Activated CD4-positive, alpha-beta T cell treated with anti-CD3 and anti-CD28 coated beads, Interleukin-2, amount 10 ng/mL, durations not matched to agents 24 days and 14 days (primary cell): ENCODE measurements around the gene ZFAND5. TPM values are rescaled to one million over a fixed set of nuclear protein-coding genes. Genes with fewer than 3 reads are reported as not detected.

Experiments used
- DNase-seq: peaks from one replicate; pipeline ENCODE4 v3.0.0; 2022
- H3K27ac Mint-ChIP-seq: one replicate; pipeline ENCODE4 v1.8.0; 2022; ENCODE audit warnings: mild to moderate bottlenecking, mixed read lengths
- H3K27me3 Mint-ChIP-seq: one replicate; pipeline ENCODE4 v1.8.0; 2022; ENCODE audit warnings: mixed read lengths
- H3K36me3 Mint-ChIP-seq: one replicate; pipeline ENCODE4 v1.8.0; 2022; ENCODE audit warnings: low read depth, mild to moderate bottlenecking, mixed read lengths
- H3K4me1 Mint-ChIP-seq: one replicate; pipeline ENCODE4 v1.8.0; 2021; ENCODE audit warnings: mixed read lengths
- H3K4me3 Mint-ChIP-seq: one replicate; pipeline ENCODE4 v1.8.0; 2022; ENCODE audit warnings: mild to moderate bottlenecking, moderate library complexity, mixed read lengths
- H3K9me3 Mint-ChIP-seq: one replicate; pipeline ENCODE4 v1.8.0; 2021; ENCODE audit warnings: mixed read lengths
- intact Hi-C: fragments of 100-400 bp; cut with micrococcal nuclease; formaldehyde crosslinking; loops from one replicate; pipeline ENCODE4 v1.15.1; 2023
- total RNA-seq: library from RNA; stranded (reverse); gene quantifications from 2 replicates; pipeline ENCODE4 v1.2.3, GENCODE V29; 2022

Gene ZFAND5, protein sequence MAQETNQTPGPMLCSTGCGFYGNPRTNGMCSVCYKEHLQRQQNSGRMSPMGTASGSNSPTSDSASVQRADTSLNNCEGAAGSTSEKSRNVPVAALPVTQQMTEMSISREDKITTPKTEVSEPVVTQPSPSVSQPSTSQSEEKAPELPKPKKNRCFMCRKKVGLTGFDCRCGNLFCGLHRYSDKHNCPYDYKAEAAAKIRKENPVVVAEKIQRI
- total RNA-seq = 115 and 121 TPM in 2 replicates

DNA sequence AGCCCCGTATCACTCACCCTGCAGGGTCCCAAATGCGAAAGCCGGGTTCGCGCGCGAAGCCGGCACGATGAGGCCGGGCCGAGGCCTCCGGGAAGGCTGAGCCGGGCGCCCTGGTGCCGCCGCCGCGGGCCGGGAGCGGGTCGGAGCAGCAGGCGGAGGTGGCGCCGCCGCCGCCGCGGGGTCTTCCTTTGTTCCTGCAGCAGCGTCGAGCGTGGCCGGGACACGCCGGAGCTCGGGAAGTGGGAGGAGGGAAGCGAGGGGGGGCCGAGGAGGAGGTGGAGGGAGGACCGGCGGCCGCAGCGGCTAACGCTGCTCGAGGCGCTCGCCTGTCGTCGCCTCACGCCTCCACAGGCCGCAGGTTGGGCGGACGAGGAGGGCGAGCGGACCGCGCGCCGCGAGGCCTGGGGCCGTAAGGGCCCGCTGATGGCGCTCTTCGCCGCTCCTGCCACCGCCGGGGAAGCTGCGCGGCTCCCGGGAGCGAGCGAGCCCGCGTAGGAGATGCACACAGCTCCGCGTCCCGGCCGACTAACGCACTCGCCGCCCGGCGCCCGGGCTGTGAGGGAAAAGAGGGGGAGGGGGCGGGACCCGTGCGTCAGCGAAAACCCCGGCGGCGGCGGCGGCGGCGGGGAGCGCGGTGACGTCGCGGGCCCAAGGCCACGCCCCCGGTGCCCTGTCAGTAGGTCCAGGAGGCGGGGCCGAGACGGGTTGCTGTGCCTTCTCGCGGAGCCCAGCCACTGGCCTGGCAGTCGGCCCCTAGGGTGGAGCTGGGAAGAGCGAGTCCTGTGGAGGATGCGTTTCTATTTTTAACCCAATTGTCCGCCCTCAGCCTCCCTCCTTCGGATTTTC, at the start of gene ZFAND5:
Gene ZFAND5, minus strand, starts transcription at position 530 of the 846 bp plus-strand sequence. CDS start 4,430 bp downstream, outside the sequence.
- peaks cover 32% of the 10 kb centered on the region for H3K4me1 Mint-ChIP-seq
- peaks cover 26% of the 10 kb centered on the region for H3K36me3 Mint-ChIP-seq
- no peaks in the 10 kb centered on the region for H3K9me3 Mint-ChIP-seq
- peak; percentile 97 for DNase-seq
- H3K27me3 Mint-ChIP-seq = no peaks in the 10 kb centered on the region
- intact Hi-C loops = loop anchor here (1.0 to 10.0 kb wide), 10 partner anchors 23 to 1950 kb away; partner anchors contain the start of genes ABHD17B, ANXA1, C9orf85 and CEMIP2
- peak within 1 kb of the TSS; percentile 96 for H3K27ac Mint-ChIP-seq
- peak within 1 kb of the TSS; percentile 91 for H3K4me3 Mint-ChIP-seq

- intact Hi-C loops = no loop called here
- peak; percentile 32 for DNase-seq
- Mint-ChIP-seq H3K27ac (no peak overlapping the region), H3K9me3 (no peaks in the 10 kb centered on the region), H3K4me3 (no peak overlapping the region), H3K36me3 (no peaks in the 10 kb centered on the region), H3K27me3 (no peaks in the 10 kb centered on the region), H3K4me1 (no peaks in the 10 kb centered on the region)
Observed at GRCh38 chr9:72412483-72413040, 47.6 kb upstream of the ZFAND5 start.

- H3K27me3 Mint-ChIP-seq = peaks cover 1% of the 10 kb centered on the region
- no peaks in the 10 kb centered on the region for H3K4me1 Mint-ChIP-seq
- no peak for DNase-seq
- H3K27ac Mint-ChIP-seq = no peak overlapping the region
- no peaks in the 10 kb centered on the region for H3K36me3 Mint-ChIP-seq
- no peaks in the 10 kb centered on the region for H3K9me3 Mint-ChIP-seq
- no peak overlapping the region for H3K4me3 Mint-ChIP-seq
- intact Hi-C loops = no loop called here
Observed at GRCh38 chr9:72410214-72410613, 45.2 kb upstream of the ZFAND5 start.

DNA sequence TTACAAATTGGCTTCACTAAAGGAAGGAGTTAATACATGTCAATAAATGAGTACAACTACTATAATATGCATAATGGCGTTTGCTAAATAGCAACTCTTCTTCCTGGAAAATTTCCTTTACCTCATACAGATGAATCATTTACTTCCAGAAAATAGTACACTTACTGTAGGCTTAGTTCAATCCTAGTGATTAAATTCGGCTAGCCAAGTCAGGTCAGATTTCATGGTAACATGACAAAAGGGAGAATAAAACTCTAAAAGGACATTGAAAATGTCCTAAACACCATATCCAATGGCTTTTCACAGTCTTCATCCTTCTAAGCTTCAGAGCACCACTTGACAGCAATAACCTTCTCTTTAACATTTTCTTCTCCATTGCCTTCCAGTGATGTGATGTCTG, 42.1 kb upstream of the ZFAND5 start:
- Mint-ChIP-seq H3K4me1 (no peaks in the 10 kb centered on the region), H3K27me3 (peaks cover 3% of the 10 kb centered on the region), H3K36me3 (no peaks in the 10 kb centered on the region), H3K27ac (no peak overlapping the region), H3K9me3 (no peaks in the 10 kb centered on the region), H3K4me3 (no peak overlapping the region)
- DNase-seq = no peak
- intact Hi-C loops = no loop called here

- intact Hi-C loops = no loop called here
- no peaks in the 10 kb centered on the region for H3K4me1 Mint-ChIP-seq
Observed at GRCh38 chr9:72402744-72403143, 37.7 kb upstream of the ZFAND5 start.

GRCh38 chr9:72401396-72401795, 36.4 kb upstream of the ZFAND5 start:
- H3K36me3 Mint-ChIP-seq = no peaks in the 10 kb centered on the region

More at GRCh38 chr9:72402744-72403143, 37.7 kb upstream of the ZFAND5 start:
- no peaks in the 10 kb centered on the region for H3K9me3 Mint-ChIP-seq
- H3K27me3 Mint-ChIP-seq = peaks cover 4% of the 10 kb centered on the region
- H3K4me3 Mint-ChIP-seq = no peak overlapping the region
- no peak for DNase-seq
- no peak overlapping the region for H3K27ac Mint-ChIP-seq
- H3K36me3 Mint-ChIP-seq = no peaks in the 10 kb centered on the region

GRCh38 chr9:72400866-72401265, 35.9 kb upstream of the ZFAND5 start:
- intact Hi-C loops = no loop called here
- H3K36me3 Mint-ChIP-seq = no peaks in the 10 kb centered on the region
- DNase-seq = no peak
- H3K9me3 Mint-ChIP-seq = no peaks in the 10 kb centered on the region
- peaks cover 9% of the 10 kb centered on the region for H3K27me3 Mint-ChIP-seq
- H3K4me3 Mint-ChIP-seq = no peak overlapping the region
- no peak overlapping the region for H3K27ac Mint-ChIP-seq
- H3K4me1 Mint-ChIP-seq = no peaks in the 10 kb centered on the region

More at GRCh38 chr9:72401396-72401795, 36.4 kb upstream of the ZFAND5 start:
- Mint-ChIP-seq H3K27ac (no peak overlapping the region), H3K4me3 (no peak overlapping the region), H3K27me3 (peaks cover 6% of the 10 kb centered on the region), H3K9me3 (no peaks in the 10 kb centered on the region), H3K4me1 (no peaks in the 10 kb centered on the region)
- DNase-seq = no peak
- intact Hi-C loops = no loop called here

DNA sequence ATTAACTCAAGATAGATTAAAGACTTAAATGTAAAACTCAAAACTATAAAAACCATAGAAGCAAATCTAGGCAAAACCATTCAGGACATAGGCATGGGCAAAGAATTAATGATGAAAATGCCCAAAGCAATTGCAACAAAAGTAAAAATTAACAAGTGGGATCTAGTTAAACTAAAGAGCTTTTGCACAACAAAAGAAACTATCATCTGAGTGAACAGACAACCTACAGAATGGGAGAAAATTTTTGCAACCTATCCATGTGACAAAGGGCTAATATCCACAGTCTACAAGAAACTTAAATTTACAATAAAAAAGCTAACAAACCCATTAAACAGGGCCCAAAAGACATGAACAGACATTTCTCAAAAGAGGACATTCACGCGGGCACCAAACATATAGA, 34.4 kb upstream of the ZFAND5 start:
- DNase-seq = no peak
- Mint-ChIP-seq H3K4me3 (no peak overlapping the region), H3K27me3 (peaks cover 7% of the 10 kb centered on the region), H3K9me3 (no peaks in the 10 kb centered on the region), H3K4me1 (no peaks in the 10 kb centered on the region), H3K36me3 (no peaks in the 10 kb centered on the region), H3K27ac (no peak overlapping the region)
- intact Hi-C loops = no loop called here

DNA sequence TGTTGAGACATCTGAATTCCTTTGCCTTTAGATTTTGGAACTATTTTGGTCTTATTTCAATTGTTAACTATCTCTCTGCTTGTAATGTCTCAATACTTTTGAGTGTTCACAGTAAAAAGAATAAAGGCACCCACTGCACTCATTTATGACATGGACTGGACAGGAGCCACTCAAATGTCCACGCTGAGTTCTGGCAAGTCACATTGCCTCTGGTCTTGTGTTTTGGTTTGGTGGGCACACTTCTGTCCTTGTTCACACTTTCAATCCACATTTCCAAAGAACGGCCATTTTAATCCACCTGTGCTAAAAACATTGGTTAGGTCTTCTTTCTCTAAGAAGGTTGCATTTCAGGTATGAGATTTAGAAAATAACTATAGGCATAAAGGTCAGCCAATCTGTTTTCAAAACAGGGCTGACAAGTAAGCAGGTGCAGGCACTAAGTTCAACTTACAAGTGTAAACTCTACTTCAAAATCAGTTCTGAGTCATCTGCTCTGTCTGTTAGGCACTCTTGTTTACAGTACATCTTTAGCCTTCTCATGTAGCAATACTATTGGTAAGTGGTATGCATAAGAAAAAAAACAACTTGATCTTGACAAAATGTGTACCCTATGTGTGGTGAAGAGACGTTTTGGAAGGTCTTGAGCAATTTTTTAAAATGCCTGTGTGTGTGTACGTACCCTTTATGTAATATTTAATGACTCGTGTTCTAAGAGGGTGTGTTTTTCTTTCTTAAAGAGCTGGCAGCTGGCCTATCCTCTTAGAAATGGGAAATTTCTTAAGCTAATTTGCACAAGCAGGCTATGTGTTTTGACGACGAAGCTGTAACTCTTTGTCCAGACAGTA, 31.5 kb upstream of the ZFAND5 start:
- Mint-ChIP-seq H3K36me3 (no peaks in the 10 kb centered on the region), H3K27me3 (peaks cover 18% of the 10 kb centered on the region), H3K9me3 (peaks cover under 1% of the 10 kb centered on the region), H3K4me3 (no peak overlapping the region), H3K27ac (no peak overlapping the region), H3K4me1 (peaks cover under 1% of the 10 kb centered on the region)
- intact Hi-C loops = no loop called here
- no peak for DNase-seq

DNA sequence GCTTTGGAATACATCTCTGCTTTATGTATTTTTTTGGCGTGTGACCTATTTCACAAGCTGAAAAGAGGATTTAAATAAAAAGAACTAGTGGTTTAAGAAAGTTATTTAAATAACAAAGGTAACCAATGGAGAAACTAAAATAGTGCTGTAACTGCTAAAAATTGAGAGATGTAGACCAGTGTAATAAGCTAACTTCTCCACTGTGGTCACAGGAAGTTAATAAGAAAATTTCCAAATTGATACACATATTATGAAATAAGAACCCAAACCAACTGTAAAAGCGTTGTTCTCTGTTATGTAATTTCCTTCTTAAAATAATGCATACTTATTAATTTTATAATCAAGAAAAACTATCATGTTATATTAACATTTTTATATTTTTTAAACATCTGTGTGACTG, 29.1 kb upstream of the ZFAND5 start:
- Mint-ChIP-seq H3K27me3 (peaks cover 18% of the 10 kb centered on the region), H3K27ac (no peak overlapping the region), H3K36me3 (peaks cover 2% of the 10 kb centered on the region), H3K4me3 (no peak overlapping the region), H3K9me3 (peaks cover 9% of the 10 kb centered on the region), H3K4me1 (peaks cover 9% of the 10 kb centered on the region)
- DNase-seq = no peak
- intact Hi-C loops = no loop called here

- Mint-ChIP-seq H3K4me3 (no peak overlapping the region), H3K27me3 (peaks cover 12% of the 10 kb centered on the region), H3K9me3 (peaks cover 9% of the 10 kb centered on the region), H3K27ac (no peak overlapping the region), H3K36me3 (peaks cover 2% of the 10 kb centered on the region), H3K4me1 (peaks cover 19% of the 10 kb centered on the region)
- no peak for DNase-seq
- intact Hi-C loops = no loop called here
Observed at GRCh38 chr9:72390907-72391306, 25.9 kb upstream of the ZFAND5 start.

DNA sequence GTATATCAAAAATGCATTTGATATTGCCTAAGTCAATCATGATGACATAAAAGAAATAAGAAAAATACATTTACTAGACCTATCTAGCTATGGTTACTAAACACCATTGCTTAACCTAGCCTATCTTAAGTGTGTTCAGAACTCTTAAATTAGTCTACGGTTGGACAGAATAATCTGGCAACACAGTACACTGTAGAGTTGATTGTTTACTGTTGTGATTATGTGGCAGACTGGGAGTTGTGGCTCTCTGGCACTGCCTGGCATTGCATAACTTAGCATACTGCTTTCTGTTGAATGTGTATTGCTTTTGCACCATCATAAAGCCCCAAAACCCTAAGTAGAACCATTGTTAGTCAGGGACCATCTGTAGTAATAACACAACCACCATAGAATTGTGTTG, 21.2 kb upstream of the ZFAND5 start:
- no peak overlapping the region for H3K27ac Mint-ChIP-seq
- intact Hi-C loops = no loop called here

GRCh38 chr9:72384710-72385485, 19.9 kb upstream of the ZFAND5 start:
- Mint-ChIP-seq H3K36me3 (peaks cover 2% of the 10 kb centered on the region), H3K27ac (no peak overlapping the region), H3K4me3 (no peak overlapping the region), H3K9me3 (peaks cover 4% of the 10 kb centered on the region), H3K27me3 (peaks cover 3% of the 10 kb centered on the region), H3K4me1 (peaks cover 15% of the 10 kb centered on the region)
- DNase-seq = no peak
- intact Hi-C loops = no loop called here

More for the DNA sequence above, 21.2 kb upstream of the ZFAND5 start:
- Mint-ChIP-seq H3K4me3 (no peak overlapping the region), H3K36me3 (peaks cover 2% of the 10 kb centered on the region), H3K4me1 (peaks cover 16% of the 10 kb centered on the region), H3K27me3 (no peaks in the 10 kb centered on the region), H3K9me3 (peaks cover 6% of the 10 kb centered on the region)
- no peak for DNase-seq
